Amniotic stem cell (primary cell): ENCODE data around the gene DUSP7.

Source experiments
- DNase-seq: peaks from one replicate; lab custom pipeline; 2025; lab: John Stamatoyannopoulos, UW

The DUSP7 gene, protein sequence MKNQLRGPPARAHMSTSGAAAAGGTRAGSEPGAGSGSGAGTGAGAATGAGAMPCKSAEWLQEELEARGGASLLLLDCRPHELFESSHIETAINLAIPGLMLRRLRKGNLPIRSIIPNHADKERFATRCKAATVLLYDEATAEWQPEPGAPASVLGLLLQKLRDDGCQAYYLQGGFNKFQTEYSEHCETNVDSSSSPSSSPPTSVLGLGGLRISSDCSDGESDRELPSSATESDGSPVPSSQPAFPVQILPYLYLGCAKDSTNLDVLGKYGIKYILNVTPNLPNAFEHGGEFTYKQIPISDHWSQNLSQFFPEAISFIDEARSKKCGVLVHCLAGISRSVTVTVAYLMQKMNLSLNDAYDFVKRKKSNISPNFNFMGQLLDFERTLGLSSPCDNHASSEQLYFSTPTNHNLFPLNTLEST

DNA sequence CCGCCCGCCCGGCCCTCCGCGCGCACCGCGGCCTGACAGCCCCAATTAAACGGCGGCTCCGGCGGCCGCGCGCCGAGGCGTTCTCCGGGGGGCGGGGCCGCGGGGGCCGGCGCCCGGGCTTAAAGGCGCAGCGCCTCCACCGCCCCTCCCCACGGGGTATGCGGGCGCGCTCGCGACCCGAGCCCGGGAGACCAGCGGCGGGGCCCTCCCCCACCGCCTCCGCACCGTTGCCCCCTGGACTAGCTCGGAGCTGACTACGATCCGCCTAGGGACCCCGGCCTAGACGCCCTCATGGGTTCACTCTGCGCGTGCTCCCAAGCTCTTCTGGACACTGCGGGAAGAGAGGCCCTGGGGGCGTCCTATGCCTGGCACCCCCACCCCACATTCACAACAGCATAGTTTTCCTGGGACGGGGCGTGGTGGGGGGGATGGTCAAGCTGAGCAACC is at the start of gene DUSP7:
Gene DUSP7, minus strand, starts transcription at position 51 of the 447 bp plus-strand sequence. CDS start 205 bp downstream, outside the sequence.
- no peak for DNase-seq

DNA sequence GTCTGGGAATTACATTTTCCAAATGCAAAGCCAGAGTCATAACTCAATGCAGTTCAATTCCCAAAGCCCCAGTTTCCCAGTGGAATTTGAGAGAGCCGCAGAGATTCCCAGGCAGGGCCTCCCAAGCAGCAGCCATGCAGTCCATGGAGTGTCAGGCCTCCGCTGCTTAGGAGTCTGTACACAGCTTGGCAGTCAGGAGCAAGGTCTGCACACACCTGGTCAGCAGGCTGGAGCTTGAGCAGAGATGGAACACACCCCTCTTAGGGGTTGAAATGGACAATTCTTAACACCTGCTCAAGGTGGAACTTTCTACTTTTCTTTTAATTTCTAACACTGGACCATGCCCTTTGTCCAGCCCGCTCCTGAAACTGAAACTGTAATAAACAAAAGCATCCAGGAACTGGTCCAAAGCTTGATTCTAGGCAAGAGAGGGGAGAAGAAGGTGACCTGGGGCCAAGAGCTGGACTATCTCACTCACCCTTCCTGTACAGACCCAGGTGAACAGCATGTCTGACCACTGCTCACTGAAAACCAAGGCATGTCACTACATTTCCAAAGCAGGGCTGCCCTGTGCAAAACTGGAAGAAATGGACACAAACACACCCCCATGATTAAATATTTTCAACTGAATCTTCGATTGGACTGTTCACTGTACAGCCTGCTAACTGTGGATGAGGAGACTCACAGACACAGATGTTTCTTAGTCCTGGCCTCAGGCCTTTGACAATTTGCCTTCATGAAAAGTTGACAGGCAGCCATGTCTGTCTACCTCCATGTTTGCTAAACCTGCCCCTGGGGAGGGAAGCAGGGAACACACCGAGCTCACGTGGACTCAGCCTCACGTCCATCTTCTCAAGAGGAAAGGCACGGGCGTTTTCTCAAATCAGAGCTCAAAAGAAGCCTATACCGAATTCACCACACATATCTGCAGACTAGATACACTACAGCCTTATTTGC is 48.6 kb upstream of the DUSP7 start:
- DNase-seq: no peak

DNA sequence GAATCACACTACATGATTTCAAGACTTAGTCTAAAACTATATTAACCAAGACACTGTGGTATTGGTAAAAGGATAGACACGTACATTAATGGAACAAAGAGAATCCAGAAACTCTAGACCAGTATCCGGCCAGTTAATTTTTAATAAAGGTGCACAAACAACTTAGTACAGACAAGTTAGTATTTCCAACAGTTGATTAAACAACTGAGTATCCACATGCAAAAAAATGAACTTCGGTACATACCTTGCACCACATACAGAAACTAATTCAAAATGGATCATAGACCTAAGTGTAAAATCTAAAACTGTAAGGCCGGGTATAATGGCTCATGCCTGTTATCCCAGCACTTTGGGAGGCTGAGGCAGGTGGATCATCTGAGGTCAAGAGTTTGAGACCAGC is 46.6 kb upstream of the DUSP7 start:
- no peak for DNase-seq

DNA sequence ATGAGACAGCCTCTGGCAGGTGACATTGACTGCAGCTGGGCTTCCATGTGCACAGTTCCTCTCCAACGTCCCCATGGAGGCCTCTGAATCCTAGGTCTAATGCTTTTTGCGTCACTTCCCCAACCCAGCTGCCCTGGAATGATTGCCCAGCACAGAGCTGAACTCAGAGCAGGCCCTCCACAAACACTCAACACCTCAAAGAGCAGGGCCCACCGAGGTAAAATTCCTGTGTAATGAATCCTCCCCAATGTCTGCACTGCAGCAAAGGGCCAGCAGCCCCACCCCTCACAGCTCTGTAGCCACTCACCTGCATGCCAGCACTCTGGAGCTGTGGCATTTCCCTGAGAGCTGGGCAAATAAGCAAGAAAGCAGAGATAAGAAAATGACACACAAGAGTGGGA is 42.6 kb upstream of the DUSP7 start:
- no peak for DNase-seq

DNA sequence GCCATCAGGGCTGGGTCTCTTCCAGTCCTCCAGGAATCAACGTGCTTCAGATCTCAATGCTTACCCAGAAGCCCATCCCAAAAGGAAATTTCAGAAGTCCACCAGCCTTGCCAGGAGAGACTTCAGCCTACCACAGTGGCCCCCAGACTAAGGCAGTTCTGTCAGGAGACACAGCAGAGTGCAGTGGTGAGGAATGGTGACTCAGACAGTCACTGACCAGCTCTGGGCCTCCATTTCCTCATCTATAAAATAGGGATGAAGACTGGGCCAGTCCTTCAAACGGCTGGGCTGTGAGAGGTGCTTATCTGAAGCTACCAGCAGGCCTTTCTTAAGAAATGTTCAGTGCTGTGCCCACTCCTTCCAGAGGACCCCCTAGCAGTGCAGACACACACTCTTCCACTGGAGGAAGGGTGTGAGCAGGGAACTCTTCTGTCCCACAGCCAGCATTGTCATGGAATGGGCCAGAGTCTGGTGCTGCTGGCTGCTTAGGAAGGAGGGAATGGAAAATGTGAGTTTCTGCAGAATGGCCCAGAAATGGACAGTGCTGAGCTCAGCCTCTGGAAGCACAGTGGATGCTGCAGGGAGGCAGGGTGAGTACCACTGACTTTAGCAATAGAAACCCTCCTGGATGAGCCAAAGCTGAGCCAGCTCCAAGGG is 41.6 kb upstream of the DUSP7 start:
- DNase-seq: no peak

DNA sequence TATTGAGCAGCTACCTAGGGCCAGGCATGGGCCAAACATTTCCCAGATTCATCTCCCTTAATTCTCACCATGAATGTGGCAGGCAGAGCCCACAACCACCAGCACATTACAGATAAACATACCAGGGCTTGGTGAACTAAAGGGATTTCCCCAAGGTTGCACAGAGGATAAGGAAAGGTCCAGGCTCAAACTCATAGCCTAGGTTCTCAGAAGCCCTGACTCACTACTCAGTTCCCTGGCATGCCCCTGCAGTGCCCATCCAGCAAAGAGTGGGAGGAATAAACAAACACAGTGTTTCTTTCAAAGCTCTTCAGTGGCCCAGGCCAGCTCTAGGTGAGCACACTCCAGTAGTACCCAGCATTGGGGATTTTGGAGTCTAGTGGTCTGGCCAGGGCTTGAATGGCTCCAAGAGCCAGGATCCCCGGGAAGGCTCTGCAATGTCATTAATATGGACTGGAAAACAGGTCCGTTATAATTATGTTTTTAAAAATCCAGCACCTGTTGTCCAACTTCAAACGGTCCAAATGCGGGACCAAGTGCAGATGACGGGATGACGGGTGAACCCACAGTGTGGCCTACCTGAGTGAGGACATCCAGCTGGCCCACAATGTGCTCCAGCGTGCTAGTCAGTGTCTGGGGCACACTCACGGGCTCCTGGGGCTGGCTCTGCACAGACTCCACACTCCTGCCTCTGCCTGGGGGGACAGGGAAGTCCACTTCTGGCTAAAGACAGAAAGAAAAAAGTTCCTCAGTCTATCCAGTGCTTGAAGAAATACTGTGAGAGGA is 39.8 kb upstream of the DUSP7 start:
- no peak for DNase-seq

DNA sequence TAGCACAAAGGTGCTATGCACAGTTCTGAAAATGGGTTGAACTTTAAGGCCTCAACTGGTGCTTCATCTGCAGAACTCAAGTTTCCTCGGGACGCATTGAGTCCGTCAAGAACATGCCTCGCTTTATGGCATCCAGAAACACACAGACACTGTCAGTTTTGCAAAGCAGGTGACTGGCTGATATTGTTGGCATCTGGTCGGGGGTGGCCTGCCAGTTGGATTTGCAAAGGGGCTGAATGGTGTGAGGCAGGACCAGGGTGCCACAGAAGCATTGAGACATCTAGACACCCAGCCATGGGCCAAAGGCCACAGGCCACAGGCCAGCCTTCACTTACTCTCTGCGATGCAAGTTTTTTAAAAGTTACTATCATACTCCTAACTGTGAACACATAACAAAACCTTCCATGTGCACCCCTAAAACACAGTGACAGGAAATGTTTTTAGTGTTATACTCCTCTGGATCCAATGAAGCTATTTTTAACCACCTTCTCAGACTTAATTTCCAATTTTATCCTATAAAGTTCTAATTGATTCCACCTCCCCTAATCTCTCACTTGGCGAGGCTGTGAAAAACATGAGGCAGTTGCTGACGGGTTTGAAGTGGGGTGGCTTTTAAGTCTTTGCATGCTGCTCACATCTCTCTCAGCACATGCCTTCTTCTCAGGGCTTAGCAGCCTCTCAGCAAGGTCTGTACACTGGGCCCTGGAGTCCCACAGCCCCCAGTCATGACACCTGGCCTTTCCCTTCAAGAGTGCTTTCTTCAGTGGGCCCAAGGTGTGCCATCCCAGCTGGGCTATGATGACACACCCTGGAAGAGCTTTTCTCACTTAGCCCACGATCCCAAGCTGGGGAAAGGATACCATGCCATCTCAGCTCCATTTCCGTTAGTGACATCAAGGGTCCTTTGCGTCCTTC is 38.5 kb upstream of the DUSP7 start:
- DNase-seq: no peak

DNA sequence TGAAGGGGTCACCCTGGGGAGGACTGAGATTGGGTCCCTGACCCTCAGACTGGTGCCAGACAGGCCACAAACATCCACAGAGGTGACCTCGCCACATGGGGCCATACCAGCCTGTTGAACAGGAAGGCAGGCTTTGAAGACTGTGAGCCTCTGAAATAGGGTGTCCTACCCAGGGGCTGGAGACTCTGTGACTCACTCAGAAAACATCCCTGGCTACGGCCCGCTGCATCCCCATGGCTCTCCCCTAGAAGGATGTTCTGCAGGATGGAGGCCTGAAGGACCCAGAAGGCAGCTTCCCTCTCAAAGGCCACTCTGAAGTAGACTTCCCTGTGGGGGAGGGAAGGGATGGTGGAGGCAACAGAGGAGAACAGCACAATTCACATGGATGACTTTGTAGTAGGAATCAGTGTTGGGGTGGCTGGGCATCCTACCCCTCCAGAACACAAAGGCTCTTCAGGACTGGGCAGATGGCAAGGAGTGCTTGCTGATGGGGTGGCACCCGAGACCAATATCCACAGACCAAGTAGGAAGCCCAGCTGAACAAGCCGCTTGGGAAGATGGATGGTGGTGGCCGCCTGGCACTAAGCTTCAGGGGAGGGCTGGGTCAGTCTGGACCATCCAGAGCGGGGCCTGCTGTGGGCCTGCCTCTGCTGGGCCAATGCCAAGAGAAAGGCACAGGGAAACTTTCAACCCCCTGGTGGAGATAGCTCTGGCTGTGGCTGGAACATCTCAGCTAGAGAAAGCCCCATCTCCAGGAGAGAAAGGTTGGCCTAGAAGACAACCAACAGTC is 37.6 kb upstream of the DUSP7 start:
- peak; percentile 14 for DNase-seq

DNA sequence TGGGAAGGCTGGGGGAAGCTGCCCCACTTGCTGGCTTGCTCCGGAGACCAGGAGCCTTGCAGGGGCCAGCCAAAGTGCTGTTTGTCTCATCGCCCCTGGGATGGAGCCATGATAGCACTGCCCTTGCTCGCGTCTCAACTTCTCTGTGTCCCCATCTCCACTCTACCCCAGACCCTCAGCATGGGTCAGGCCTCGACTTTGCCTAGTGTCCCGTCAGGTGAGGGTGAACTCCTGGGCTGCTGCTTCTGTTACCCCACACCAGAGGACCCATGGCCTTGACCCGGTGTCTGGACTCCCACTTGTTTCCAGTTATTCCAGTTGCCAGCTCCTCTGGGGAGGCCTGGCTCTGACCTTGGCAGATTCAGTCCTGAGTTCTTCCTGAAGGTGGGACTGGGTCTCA is 36.5 kb upstream of the DUSP7 start:
- DNase-seq: no peak

DNA sequence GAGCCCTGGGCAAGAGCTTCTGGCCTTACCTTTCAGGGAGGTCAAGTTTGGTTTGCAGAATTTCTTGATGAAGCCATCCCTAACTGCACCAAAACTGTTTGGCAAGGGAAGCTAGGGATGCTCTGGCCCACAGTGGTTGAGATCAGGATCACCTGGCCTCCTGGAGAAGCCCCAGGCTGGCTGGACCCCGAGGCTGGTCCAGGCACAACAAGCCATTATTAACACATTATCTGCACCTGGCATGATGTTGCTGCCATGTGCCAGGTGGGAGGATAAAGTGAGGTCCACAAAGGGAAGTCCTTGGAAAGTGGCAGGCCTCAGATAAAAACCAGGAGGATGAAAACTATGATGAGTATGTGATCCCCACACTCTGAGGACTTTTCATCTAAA is 35.9 kb upstream of the DUSP7 start:
- DNase-seq: no peak

DNA sequence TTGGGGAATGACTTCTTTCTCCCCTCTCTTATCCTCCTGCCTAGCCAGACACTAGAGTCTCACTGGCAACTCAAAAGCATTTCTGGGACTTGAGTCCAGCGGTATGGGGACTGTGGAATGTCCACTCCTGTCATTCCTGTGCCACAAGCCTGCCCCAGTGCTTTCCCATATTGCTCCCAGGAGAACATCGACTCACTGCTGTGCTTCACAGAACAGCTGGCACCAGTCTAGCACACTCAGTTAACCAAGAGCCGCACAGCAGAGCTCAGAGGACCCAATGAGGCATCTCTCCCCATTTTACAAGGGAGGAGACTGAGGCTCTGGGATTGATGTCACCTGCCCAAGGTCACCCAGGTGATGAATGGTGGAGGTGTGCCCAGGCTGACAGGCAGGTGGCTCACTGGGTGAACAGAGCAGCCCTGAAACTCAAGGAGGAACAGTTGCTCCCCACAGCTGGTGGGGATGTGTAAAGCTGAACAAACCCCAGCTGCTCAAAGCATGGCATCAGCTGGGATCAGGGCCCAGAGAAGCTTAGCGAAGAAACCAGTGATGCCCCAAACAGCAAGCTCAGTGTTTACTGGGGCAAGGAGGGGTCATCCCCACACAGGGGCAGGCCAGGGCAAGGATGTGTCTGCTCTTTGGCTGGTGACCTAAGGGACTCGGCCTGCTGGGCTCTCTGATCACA is 35.4 kb upstream of the DUSP7 start:
- no peak for DNase-seq

DNA sequence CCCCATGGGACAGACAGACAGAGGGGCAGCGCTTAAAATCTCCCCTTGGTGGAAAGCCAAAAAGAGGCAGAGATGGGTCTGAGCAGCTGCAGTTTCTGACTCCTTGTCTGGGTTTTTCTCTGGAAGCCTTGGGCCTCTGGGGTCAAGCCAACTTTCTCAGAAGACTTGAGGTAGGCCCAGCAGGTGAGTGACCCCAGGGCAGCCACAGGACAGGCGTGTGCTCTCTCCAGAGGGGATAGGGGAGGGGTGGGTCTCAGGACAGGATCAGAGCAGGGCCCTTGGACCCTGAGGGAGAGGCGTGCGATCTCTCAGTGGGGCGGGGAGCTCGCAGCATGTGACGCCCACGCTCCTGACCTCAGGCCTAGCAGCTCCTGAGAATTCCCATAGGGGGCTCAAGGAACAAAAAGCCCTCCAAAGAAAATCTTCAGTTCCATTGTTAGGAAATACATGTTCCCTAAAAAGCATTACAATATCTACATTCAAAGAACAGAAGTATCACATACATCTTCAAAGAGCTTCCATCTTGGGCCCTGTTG is 34.6 kb upstream of the DUSP7 start:
- DNase-seq: no peak

DNA sequence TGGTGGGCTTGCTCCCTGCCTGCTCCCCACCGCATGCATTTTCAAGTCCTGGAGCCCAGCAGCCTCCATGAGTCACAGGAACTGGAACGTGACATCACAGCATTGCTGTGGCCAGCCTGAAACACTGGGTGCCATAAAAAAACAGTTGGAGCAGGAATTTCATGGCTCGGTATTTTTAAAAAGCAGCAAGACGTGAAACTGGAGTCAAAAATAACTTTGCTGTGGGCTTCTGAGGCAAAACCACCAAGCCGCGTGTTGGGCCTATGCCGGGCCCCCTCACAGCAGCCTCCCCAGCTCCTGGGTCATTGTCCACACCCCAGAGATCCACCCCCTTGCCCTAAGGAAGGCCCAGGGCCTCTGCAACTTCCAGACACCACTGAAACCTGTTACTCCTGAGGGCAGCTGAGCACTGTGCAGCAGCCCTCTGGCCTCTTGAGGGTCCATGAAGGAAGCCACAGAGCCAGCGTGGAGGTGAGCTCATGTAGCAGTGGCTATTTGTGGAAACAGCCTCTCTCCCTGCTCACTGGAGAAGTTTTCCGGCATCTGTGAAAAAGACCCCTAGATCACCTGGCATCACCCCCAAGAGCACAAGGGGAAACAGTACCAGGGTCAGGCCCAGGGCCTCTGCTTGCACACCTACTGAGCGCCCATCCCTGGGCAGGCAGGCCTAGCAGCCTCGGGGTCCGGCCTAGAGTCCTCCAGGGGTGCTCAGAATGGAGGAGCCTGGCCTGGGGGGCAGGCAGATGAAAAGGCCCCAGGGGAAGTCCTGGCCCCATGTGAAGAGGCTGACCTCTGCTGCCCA is 34.0 kb upstream of the DUSP7 start:
- DNase-seq: peak; percentile 35

DNA sequence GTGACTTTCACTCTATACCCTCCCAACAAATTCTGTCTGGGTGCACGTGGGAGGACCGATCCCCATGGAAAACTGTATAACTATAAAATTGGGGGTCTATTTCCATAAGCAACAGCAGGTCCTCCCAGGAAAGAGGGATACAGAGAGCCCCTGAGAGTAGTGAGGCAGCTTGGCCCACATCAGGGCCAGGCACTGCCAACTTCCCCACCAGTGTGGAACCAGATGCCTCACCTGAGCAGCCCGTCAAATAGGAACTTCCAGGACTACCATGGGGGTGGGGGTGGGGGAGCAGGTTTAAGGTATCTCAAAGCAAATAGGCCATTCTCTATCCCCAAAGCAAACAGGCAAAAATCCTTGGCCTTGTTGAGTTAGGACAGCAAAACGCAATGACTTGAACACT is 33.3 kb upstream of the DUSP7 start:
- DNase-seq: no peak

DNA sequence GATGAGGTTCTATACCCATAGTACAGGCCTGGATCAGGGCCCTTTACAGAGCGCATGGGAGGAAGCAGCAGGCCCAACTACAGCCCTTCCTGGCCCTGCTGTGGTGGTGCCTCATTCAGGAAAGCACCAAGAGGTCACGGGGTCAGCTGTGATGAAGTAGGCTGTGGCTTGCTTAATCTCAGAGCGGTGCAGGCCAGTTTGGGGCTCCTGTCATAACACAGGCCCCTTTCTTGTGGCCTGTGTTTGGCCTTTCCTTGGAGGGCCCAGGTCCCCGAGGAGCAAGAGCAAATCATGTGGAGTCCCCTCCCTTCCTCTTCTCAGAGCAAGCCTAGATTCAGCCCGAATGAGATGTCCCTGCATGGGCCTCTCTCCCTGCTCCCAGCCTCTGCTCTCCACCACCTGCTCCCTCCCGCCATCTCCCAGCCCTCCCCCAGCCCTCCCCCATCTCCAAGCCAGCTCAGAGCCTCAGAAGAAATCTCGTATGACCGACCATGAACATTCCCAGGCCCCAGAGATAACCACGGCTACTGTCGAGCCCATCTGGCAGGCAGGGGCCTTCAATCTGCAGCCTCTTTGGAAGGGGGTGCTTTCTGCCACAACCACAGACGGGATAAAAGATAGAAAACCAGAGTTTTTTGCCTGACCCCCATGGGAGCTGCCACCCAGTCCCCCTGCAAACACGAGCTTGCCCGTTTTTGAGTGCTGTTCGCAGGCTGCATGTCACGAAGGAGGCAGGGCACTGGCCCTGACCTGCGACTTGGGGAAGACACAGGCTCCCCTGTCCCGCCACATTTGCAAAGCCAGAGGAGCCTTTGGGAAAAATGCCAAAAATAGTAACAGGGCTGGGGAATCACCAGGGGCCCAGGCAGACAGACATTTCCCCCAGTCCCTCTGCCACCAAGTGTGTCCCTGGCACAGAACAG is 32.3 kb upstream of the DUSP7 start:
- DNase-seq: no peak

DNA sequence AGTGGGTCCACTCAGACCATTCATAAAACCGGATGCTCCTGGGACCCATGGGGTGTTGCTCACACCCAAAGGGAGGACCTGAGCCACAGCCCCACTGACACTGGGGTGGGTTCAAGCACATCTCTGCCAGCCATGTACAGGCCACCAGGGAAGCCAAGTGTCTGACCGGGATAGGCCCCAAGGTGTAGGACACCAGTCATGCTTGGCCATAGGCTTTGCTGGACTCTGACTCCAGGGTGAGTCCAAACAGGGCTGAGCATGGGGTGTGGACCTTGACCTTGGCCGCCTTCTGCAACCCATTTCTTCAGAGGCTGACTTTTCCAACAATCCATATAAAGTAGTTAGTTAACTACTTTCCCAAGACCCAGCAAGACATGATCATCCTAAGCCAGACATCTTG is 31.4 kb upstream of the DUSP7 start:
- DNase-seq: no peak
